ENCODE results near the gene CLCN3. TPM values are rescaled to one million over a fixed set of nuclear protein-coding genes. Genes with fewer than 3 reads are reported as not detected.

Gene CLCN3
- total RNA-seq, 1 donor from 2014 or later: 57.4 TPM

DNA sequence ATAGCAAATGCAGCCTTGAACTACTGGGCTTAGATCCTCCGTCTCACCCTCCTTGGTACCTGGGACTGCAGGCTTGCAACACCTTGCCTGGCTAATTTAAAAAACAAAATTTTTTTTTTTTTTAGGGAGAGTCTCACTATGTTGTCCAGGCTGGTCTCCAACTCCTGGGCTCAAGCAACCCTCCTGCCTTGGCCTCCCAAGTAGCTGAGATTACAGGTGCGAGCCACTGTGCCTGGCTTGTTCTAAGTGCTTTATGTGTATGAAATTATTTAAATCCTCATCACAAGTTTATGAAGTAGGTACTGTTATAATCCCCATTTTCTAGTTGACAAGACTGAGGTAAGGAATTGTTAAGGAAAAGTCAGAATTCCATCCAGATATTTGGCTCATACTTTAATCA, 43.0 kb downstream of the CLCN3 start:
- peaks cover 8% of the 10 kb centered on the region for H3K9me3 Mint-ChIP-seq
- H3K36me3 Mint-ChIP-seq: peaks cover 18% of the 10 kb centered on the region
- H3K27me3 Mint-ChIP-seq (ENCODE audit: low read depth): no peaks in the 10 kb centered on the region
- peak overlapping the region; percentile 41 for H3K27ac Mint-ChIP-seq
- peaks cover 48% of the 10 kb centered on the region for H3K4me1 Mint-ChIP-seq
- TF ChIP-seq, protein P1, sequence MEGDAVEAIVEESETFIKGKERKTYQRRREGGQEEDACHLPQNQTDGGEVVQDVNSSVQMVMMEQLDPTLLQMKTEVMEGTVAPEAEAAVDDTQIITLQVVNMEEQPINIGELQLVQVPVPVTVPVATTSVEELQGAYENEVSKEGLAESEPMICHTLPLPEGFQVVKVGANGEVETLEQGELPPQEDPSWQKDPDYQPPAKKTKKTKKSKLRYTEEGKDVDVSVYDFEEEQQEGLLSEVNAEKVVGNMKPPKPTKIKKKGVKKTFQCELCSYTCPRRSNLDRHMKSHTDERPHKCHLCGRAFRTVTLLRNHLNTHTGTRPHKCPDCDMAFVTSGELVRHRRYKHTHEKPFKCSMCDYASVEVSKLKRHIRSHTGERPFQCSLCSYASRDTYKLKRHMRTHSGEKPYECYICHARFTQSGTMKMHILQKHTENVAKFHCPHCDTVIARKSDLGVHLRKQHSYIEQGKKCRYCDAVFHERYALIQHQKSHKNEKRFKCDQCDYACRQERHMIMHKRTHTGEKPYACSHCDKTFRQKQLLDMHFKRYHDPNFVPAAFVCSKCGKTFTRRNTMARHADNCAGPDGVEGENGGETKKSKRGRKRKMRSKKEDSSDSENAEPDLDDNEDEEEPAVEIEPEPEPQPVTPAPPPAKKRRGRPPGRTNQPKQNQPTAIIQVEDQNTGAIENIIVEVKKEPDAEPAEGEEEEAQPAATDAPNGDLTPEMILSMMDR (IDR thresholded peaks at IDR 0.05; ENCODE audit: unreplicated experiment): no peak
- H3K4me3 Mint-ChIP-seq: no peak overlapping the region
- DNase-seq (ENCODE audit: low spot score in 2 of 2, unreplicated experiment in 2 of 2): no peak

DNA sequence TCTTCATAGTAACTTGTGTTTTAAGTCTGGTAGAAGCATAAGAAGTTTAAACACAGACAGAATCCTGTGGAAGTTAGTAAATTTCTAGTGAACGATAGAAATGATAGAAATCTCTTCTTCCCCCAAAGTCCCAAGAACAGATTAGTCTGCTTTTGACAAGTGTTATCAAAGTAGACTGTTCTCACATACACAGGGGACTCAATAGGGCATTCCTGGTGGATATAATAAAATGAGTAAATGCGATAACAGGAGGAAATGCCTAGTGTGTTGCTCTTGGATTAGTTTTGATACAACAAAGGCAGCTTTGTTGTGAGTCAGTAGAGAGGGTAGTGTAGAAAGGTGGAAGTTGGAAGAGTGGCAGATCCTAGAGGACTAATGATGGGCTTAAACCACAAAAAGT, 43.5 kb downstream of the CLCN3 start:
- H3K36me3 Mint-ChIP-seq: peaks cover 19% of the 10 kb centered on the region
- H3K27ac Mint-ChIP-seq: peak overlapping the region; percentile 41
- no peaks in the 10 kb centered on the region for H3K27me3 Mint-ChIP-seq (ENCODE audit: low read depth)
- TF ChIP-seq, protein P1 (IDR thresholded peaks at IDR 0.05; ENCODE audit: unreplicated experiment): no peak
- peaks cover 8% of the 10 kb centered on the region for H3K9me3 Mint-ChIP-seq
- no peak for DNase-seq (ENCODE audit: low spot score in 2 of 2, unreplicated experiment in 2 of 2)
- peaks cover 43% of the 10 kb centered on the region for H3K4me1 Mint-ChIP-seq
- H3K4me3 Mint-ChIP-seq: no peak overlapping the region

DNA sequence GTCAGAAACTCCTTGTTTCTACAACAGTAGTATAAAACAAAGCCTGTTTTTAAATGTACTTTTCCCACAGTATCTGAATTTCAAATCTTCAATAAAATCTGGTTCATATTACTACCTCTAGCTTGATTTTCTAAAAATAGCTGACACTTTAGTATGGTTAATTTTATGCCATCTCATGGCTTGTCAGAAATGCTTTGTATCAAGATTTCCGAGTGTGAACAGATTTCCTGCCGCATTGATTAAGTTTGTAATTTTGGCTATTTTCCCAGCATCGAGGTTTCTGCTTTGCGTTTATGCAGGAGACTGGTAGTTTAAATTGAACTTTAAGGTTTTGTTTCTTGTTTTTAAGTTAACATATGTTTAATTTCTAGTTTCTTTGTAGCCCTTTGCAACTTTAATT, 44.2 kb downstream of the CLCN3 start:
- Mint-ChIP-seq H3K36me3 (peaks cover 23% of the 10 kb centered on the region), H3K27ac (peak overlapping the region; percentile 19), H3K9me3 (peaks cover 8% of the 10 kb centered on the region), H3K4me1 (peaks cover 37% of the 10 kb centered on the region), H3K27me3 (ENCODE audit: low read depth) (no peaks in the 10 kb centered on the region), H3K4me3 (no peak overlapping the region)
- no peak for DNase-seq (ENCODE audit: low spot score in 2 of 2, unreplicated experiment in 2 of 2)
- TF ChIP-seq, protein P1 (IDR thresholded peaks at IDR 0.05; ENCODE audit: unreplicated experiment): no peak

DNA sequence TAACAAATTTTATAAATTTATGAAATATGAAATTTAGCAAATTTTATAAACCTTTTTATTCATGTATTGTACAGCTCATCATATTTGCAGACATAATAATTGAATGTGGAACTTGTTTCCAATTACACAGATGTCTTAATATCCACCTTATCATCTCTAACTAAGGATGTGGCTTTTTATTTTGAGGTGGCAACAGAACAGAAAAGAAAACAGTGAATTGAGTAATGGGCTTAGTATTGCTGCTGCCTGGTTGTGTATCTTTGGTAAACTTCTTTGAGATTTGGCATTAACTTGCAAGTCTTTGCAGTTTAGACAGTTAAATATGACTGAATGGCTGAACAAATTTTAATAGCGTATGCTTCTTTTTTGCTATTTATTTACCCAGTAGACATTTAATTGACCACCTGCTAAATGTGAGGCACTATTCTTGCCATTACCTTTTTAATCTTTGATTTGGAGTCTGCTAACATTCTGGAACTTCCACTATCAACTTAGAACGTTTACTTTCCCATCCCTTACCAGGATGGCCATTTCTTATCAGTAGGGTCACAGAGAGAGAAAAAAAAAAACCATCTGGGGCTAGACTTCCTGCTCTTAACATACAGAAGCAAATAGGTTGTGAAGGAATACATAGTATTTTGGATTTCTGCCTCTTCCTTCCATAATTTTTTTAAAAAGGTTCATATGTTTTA, 44.8 kb downstream of the CLCN3 start:
- TF ChIP-seq, protein P1 (IDR thresholded peaks at IDR 0.05; ENCODE audit: unreplicated experiment): no peak
- DNase-seq (ENCODE audit: low spot score in 2 of 2, unreplicated experiment in 2 of 2): no peak
- no peak overlapping the region for H3K4me3 Mint-ChIP-seq
- peaks cover 33% of the 10 kb centered on the region for H3K4me1 Mint-ChIP-seq
- H3K9me3 Mint-ChIP-seq: peaks cover 10% of the 10 kb centered on the region
- H3K27me3 Mint-ChIP-seq (ENCODE audit: low read depth): no peaks in the 10 kb centered on the region
- peak overlapping the region; percentile 65 for H3K27ac Mint-ChIP-seq
- H3K36me3 Mint-ChIP-seq: peaks cover 27% of the 10 kb centered on the region

DNA sequence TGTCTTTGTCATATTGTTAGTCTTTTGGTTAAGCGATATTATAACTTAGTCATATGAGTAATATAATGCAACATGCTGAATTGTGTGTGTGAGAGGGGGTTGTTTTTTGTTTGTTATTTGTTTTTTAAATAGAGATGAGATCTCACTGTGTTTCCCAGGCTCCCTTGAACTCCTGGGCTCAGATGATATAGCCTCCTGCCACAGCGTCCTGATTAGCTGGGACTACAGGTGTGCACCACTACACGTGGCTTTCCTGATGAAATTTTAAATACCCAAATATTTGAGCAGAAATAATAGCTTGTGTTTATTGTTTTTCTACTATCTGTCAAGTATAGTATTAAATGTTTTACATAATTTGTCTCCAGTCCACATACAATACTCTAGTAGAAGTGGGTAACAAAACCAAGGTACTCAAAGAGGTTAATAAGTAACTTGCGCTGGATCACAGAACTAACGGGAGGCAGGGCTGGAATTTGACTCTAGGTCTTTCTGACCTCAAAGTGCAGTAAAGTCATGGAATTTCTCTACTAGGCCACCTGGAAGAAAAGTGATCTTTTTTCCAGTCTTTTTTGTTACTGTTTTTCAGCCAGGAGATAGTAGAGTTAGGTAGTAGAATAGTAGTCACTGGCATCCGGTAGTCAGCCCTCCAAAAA, 47.8 kb downstream of the CLCN3 start:
- Mint-ChIP-seq H3K9me3 (peaks cover 20% of the 10 kb centered on the region), H3K4me1 (peaks cover 20% of the 10 kb centered on the region), H3K27me3 (ENCODE audit: low read depth) (no peaks in the 10 kb centered on the region), H3K4me3 (no peak overlapping the region), H3K36me3 (peaks cover 39% of the 10 kb centered on the region), H3K27ac (no peak overlapping the region)
- TF ChIP-seq, protein P1 (IDR thresholded peaks at IDR 0.05; ENCODE audit: unreplicated experiment): no peak
- no peak for DNase-seq (ENCODE audit: low spot score in 2 of 2, unreplicated experiment in 2 of 2)
